SIG-M5 treated with dmso at 0.1 percent for 504 hours (cell line): ENCODE results near the gene NXPE1.
"Not testable (repeated sequence)": the region's sequence is repeated elsewhere in the genome, so short reads cannot be mapped to it uniquely, and the experiment has no call there.

Source experiments
- DNase-seq: peaks from one replicate; lab custom pipeline; 2025; ENCODE audit not compliant: unreplicated experiment; lab: John Stamatoyannopoulos, UW

Gene NXPE1

DNA sequence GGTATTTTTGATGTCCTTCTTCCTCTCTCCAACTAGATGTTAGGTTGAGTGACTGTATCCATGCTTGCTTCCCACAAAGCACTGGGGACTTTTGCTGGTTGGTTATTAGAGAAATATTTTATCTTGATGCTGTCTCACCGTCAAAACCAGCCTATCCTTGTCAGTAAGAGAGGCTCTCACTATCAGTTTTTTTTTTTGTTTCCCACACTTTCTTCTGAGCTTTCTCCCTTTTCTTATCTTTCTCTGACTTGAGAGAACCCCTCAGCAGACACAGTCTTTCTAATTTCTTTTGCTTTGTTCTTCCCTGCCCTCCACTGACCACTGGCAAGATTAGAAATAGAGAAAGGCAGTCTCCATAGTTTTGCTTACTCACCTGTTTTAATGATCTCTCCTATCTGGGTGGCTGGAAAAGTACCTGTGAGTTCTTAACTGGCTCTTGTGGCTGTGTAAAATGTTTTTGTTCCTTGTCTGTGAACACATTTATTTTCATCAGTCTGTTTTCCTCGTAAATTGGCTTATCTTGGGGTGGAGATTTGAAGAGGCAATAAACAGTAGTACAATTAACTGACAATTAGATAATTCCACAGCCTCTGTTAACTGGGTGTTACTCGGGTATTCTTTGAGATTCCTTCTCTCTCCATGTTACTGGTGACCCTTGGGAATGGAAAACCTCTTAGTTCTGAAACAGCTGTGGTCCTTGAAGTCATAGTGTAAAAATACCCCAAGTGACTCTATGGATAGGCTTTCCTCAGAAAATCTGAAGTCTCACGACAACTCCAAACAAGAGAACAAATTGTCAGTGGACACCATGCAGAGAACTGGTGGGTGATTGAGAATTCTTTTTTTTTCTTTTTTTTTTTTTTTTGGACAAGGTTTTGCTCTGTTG is at the start of gene NXPE1:
TSS of gene NXPE1 (minus strand) at position 457 of the 886 bp plus-strand sequence. CDS start 8,680 bp downstream, outside the sequence.
- DNase-seq = no peak

DNA sequence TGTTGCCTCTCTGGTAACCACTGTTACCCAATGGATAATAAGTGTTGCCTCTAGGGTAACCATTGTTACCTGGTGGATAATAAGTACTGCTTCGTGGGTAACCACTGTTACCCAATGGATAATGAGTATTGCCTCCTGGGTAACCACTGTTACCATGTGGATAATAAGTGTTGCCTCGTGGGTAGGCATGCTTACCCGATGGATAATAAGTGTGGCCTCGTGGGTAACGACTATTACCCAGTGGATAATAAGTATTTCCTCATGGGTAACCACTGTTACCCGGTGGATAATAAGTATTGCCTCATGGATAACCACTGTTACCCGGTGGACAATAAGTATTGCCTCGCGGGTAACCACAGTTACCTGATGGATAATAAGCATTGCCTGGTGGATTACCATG is 49.7 kb upstream of the NXPE1 start:
- DNase-seq = no peak

GRCh38 chr11:114608605-114609004 is 48.9 kb upstream of the NXPE1 start:
- not testable (repeated sequence) for DNase-seq

GRCh38 chr11:114607753-114608459 is 48.2 kb upstream of the NXPE1 start:
- no peak for DNase-seq

DNA sequence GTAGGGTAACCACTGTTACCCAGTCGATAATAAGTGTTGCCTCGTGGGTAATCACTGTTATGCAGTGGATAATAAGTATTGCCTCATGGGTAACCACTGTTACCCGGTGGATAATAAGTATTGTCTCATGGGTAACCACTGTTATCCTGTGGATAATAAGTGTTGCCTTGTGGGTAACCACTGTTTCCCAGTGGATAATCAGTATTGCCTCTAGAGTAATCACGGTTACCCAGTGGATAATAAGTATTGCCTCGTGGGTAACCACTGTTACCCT is 47.1 kb upstream of the NXPE1 start:
- not testable (repeated sequence) for DNase-seq

DNA sequence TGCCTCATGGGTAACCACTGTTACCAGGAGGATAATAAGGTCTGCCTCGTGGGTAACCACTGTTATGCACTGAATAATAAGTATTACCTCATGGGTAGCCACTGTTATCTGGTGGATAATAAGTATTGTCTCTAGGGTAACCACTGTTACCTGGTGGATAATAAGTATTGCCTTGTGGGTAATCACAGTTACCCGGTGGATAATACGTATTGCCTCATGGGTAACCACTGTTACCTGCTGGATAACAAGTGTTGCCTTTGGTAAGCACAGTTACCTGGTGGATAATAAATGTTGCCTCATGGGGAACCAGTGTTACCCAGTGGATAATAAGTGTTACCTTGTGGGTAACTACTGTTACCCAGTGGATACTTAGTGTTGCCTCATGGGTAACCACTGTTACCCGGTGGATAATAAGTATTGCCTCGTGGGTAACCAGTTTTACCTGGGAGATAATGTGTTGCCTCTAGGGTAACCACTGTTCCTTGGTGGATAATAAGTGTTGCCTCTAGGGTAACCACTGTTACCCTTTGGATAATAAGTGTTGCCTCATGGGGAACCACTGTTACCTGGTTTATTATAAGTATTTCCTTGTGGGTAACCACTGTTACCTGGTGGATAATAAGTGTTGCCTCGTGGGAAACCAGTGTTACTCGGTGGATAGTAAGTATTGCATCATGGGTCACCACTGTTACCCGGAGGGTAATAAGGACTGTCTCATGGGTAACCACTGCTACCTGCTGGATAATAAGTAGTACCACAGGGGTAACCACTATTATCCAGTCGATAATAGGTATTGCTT is 46.5 kb upstream of the NXPE1 start:
- DNase-seq = no peak

DNA sequence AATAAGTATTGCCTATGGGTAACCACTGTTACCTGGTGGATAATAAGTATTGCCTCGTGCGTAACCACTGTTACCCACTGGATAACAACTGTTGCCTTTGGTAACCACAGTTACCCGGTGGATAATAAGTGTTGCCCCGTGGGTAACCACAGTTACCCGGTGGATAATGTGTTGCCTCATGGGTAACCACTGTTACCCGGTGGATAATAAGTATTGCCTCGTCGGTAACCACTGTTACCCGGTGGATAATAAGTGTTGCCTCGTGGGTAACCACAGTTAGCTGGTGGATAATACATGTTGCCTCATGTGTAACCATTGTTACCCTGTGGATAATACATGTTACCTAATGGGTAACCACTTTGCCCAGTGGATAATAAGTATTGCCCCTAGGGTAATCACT is 45.7 kb upstream of the NXPE1 start:
- no peak for DNase-seq

DNA sequence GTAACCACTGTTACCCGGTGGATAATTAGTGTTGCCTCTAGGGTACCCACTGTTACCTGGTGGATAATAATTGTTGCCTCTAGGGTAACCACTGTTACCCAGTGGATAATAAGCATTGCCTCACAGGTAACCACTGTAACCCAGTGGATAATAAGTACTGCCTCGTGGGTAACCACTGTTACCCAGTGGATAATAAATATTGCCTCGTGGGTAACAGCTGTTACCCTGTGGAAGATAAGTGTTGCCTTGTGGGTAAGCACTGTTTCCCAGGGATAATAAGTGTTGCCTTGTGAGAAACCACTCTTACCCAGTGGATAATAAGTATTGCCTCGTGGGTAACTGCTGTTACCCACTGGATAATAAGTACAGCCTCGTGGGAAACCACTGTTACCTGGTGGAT is 45.2 kb upstream of the NXPE1 start:
- DNase-seq = no peak

DNA sequence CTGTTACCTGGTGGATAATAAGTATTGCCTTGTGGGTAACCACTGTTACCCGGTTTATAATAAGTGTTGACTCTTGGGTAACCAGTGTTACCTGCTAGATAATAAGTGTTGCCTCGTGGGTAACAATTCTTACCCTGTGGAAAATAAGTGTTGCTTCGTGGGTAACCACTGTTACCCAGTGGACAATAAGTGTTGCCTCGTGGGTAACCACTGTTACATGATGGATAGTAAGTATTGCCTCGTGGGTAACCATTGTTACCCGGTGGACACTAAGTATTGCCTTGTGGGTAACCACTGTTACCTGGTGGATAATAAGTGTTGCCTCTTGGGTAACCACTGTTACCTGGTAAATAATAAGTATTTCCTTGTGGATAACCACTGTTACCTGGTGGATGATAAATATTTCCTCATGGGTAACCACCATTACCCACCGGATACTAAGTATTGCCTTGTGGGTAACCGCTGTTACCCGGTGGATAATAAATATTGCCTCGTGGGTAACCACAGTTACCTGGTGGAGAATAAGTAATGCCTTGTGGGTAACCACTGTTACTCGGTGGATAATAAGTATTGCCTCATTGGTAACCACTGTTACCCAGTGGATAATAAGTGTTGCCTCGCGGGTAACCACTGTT is 44.6 kb upstream of the NXPE1 start:
- DNase-seq = no peak

- not testable (repeated sequence) for DNase-seq
Measured at GRCh38 chr11:114603151-114603550, 43.5 kb upstream of the NXPE1 start.

- no peak for DNase-seq
Measured at GRCh38 chr11:114598461-114598860, 38.8 kb upstream of the NXPE1 start.

DNA sequence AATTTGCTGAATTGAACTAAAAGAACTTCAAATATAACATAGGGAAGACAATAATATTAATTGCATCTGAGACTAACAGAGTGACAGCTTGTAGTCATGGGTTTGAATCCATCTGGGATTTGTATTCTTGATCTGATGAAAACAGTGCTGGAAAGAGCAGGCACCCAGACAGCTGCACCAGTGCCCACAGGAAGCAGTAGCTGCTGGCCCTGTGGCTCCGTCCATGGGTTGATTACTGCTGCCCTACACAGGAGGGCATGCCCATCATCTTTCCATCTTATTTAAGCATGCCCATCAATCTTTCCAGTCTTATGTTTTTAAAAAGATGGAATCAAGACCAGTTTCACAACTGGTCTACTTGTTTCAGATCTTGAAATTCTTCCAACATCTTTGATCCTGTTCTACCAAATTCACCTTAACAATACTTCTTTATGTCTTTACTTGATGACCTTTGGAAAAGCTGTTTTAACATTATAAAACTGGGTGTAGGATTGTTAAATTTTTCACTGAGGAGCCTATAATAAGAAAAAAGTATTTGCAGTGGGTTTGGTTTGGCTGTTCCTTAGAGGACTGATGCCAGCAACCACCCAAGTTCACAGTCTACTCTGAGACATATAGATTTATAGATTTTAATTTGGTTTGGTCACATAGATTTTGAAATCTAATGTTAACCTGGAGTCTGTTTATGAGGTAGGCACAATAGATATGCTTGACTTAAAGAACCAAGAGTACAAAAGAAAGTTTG is 36.7 kb upstream of the NXPE1 start:
- no peak for DNase-seq

GRCh38 chr11:114595571-114595970 is 35.9 kb upstream of the NXPE1 start, which contains the start of gene NXPE4:
NXPE4 (minus strand) TSS chr11:114595786; CDS start chr11:114594759, 1,027 bp downstream.
- no peak for DNase-seq

GRCh38 chr11:114594703-114595102 is 35.0 kb upstream of the NXPE1 start:
- no peak for DNase-seq

DNA sequence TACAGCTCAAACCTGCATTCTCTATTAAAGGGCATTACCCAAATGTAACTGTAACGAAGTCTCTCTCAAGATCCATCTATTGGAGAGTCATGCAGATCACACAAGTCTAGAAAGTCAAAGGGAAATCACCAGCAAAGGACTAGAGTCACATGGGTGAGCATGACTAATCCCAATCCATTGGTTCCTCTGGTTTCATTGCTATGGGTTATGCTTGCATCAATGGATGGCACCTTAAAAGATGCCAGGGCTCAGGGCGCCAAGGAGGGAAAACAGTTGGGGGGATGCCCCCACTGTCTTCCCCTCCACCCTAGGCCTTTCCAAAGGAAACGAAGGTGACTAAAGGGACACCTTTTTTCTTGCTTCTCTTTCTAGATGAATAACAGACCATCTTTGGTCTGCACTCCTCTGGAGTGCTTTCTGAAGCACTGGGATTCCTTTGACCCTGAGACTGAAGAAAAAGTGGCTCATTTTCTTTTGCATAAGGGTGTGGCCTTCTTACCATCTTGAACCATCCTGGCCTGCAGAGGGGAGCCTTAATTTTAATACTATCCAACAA is 27.8 kb upstream of the NXPE1 start:
- DNase-seq = no peak

DNA sequence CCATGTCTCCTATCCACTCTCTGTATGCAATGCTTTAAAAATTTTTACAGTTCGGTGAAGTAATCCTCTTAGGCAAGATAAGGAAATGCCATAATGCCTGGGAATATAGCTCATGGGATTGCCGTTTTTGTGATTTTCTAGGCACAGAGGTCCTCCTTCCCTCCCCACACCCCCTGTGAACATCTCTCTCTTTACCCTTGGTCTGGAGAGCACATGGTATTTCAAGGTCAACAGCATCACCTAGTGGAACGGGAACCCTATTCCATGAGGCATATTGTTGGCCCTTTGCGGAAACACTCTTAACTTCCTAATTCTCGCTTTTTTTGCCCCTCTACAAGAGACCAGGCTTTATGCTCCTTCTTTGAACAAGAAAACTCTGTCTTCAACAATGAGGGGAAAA is 27.1 kb upstream of the NXPE1 start:
- no peak for DNase-seq

- no peak for DNase-seq
Measured at GRCh38 chr11:114571712-114572111, 12.0 kb upstream of the NXPE1 start.

- no peak for DNase-seq
Measured at GRCh38 chr11:114569801-114570200, 10.1 kb upstream of the NXPE1 start.

DNA sequence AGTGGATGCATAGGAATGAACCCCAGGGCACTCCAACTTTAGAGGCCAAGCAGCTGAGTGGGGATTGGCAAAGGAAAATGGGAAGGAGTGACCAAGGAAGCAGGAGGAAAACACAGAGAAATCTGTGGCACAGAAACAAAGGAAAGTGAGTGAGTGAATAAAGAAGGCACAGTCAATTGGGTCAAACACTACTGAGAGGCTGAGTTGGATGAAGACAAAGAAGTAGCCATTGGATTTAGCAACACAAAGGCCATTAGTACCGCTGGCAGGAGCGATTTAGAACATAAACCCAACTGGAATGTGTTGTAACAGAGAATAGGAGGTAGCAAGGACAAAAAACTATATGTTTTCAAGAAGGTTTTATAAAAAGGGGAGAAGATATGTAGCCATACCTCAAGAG is 6.6 kb upstream of the NXPE1 start:
- DNase-seq = no peak

- no peak for DNase-seq
Measured at GRCh38 chr11:114564831-114565230, 5.2 kb upstream of the NXPE1 start.
